Renal cortex interstitium (tissue), 15 donors: Measurements from ENCODE around the gene BLNK. TPM values are rescaled to one million over a fixed set of nuclear protein-coding genes. Genes with fewer than 3 reads are reported as not detected.
"Not testable (repeated sequence)": the region's sequence is repeated elsewhere in the genome, so short reads cannot be mapped to it uniquely, and the experiment has no call there.

ENCODE experiments used
- DNase-seq, 11 donors: peaks; one replicate each; pipeline ENCODE4 v3.0.0-alpha.2; 2013; ENCODE audit warnings: low read depth in 9 of 11, low spot score in 4 of 11; ENCODE audit errors: extremely low read depth in 1 of 11
- long read RNA-seq, 16 experiments: transcript quantifications; one replicate each; lab custom pipeline, GENCODE V29; 2026
- polyA plus RNA-seq, 3 donors: library from polyadenylated mRNA; unstranded; fragments of 120-200 nt; gene quantifications; one replicate each; pipeline ENCODE4 v1.2.1, GENCODE V29; 2013; ENCODE audit not compliant: insufficient read length in 3 of 3

The BLNK gene
- polyA plus RNA-seq, result 10 to 100 TPM; 33.5 to 42.0 (median 36.3) TPM
- long read RNA-seq, donor 1, partial matches to known transcripts, result 0 of 1 reads
- long read RNA-seq, donor 1, other reads (novel, unspliced or antisense), result 0 of 1 reads
- long read RNA-seq, donor 2, partial matches to known transcripts, result 0 of 5 reads
- long read RNA-seq, donor 2, other reads (novel, unspliced or antisense), result 0 of 5 reads
- long read RNA-seq, donor 3, transcript BLNK-201 (17 exons, 1,784 nt), result major isoform, 9 of 9 reads
- long read RNA-seq, donor 3, partial matches to known transcripts, result 0 of 9 reads
- long read RNA-seq, donor 3, other reads (novel, unspliced or antisense), result 0 of 9 reads
- long read RNA-seq, donor 4, partial matches to known transcripts, result 5 of 5 reads
- long read RNA-seq, donor 4, other reads (novel, unspliced or antisense), result 0 of 5 reads
- long read RNA-seq, donor 5, result 0 reads
- long read RNA-seq, donor 6, result 0 reads
- long read RNA-seq, donor 7, partial matches to known transcripts, result 0 of 4 reads
- long read RNA-seq, donor 7, other reads (novel, unspliced or antisense), result 0 of 4 reads
- long read RNA-seq, donor 8, partial matches to known transcripts, result 5 of 10 reads
- long read RNA-seq, donor 8, other reads (novel, unspliced or antisense), result 0 of 10 reads
- long read RNA-seq, donor 9, transcript BLNK-201 (17 exons, 1,784 nt), result major isoform, 5 of 6 reads
- long read RNA-seq, donor 9, partial matches to known transcripts, result 0 of 6 reads
- long read RNA-seq, donor 9, other reads (novel, unspliced or antisense), result 0 of 6 reads
- long read RNA-seq, donor 10, partial matches to known transcripts, result 0 of 7 reads
- long read RNA-seq, donor 10, other reads (novel, unspliced or antisense), result 0 of 7 reads
- long read RNA-seq, donor 11, partial matches to known transcripts, result 0 of 2 reads
- long read RNA-seq, donor 11, other reads (novel, unspliced or antisense), result 0 of 2 reads
- long read RNA-seq, donor 12, partial matches to known transcripts, result 0 of 1 reads
- long read RNA-seq, donor 12, other reads (novel, unspliced or antisense), result 0 of 1 reads
- long read RNA-seq, donor 13, result 0 reads
- long read RNA-seq, donor 14, transcript BLNK-201 (17 exons, 1,784 nt), result major isoform, 5 of 6 reads
- long read RNA-seq, donor 14, partial matches to known transcripts, result 0 of 6 reads
- long read RNA-seq, donor 14, other reads (novel, unspliced or antisense), result 0 of 6 reads
- long read RNA-seq, donor 15, result 0 reads
- long read RNA-seq, donor 16, transcript BLNK-202 (16 exons, 1,715 nt), result minor isoform, 6 of 28 reads
- long read RNA-seq, donor 16, transcript BLNK-201 (17 exons, 1,784 nt), result major isoform, 9 of 28 reads
- long read RNA-seq, donor 16, partial matches to known transcripts, result 13 of 28 reads
- long read RNA-seq, donor 16, other reads (novel, unspliced or antisense), result 0 of 28 reads

GRCh38 chr10:96271016-96271815 is at the start of gene BLNK:
Gene BLNK, minus strand, starts transcription at chr10:96271569. Its CDS starts 171 bp downstream, at chr10:96271398.
- DNase-seq, result peak in 5 of 11 donors; percentile 32 to 72 (median 57)

- no peak for DNase-seq
Observed at GRCh38 chr10:96319754-96320474, 48.5 kb upstream of the BLNK start.

- DNase-seq, result no peak
Observed at GRCh38 chr10:96317067-96317833, 45.9 kb upstream of the BLNK start.

GRCh38 chr10:96313344-96313743 is 42.0 kb upstream of the BLNK start:
- DNase-seq, result no peak

- no peak for DNase-seq
Observed at GRCh38 chr10:96311180-96311715, 39.9 kb upstream of the BLNK start.

GRCh38 chr10:96310321-96310669 is 38.9 kb upstream of the BLNK start:
- peak in 1 of 11 donors; percentile 38 for DNase-seq

- DNase-seq, result no peak
Observed at GRCh38 chr10:96309628-96310320, 38.4 kb upstream of the BLNK start.

GRCh38 chr10:96308854-96309253 is 37.5 kb upstream of the BLNK start:
- not testable (repeated sequence) for DNase-seq

GRCh38 chr10:96306516-96306915 is 35.1 kb upstream of the BLNK start:
- DNase-seq, result peak in 1 of 11 donors; percentile 32

GRCh38 chr10:96305019-96305418 is 33.6 kb upstream of the BLNK start:
- no peak for DNase-seq

- DNase-seq, result no peak
Observed at GRCh38 chr10:96304230-96304629, 32.9 kb upstream of the BLNK start, which contains the start of gene DNTT. Gene DNTT, plus strand, starts transcription at chr10:96304434. Its CDS starts 64 bp downstream, at chr10:96304498.

GRCh38 chr10:96301616-96302015 is 30.2 kb upstream of the BLNK start:
- DNase-seq, result no peak

- no peak for DNase-seq
Observed at GRCh38 chr10:96299383-96299782, 28.0 kb upstream of the BLNK start.

GRCh38 chr10:96298362-96298761 is 27.0 kb upstream of the BLNK start:
- no peak for DNase-seq

- DNase-seq, result no peak
Observed at GRCh38 chr10:96297486-96297885, 26.1 kb upstream of the BLNK start.

GRCh38 chr10:96295475-96295874 is 24.1 kb upstream of the BLNK start:
- no peak for DNase-seq
